Karpas-422 (cell line): ENCODE measurements around the gene CHSY3. TPM values are rescaled to one million over a fixed set of nuclear protein-coding genes. Genes with fewer than 3 reads are reported as not detected.

Experiments
- DNase-seq: peaks from one replicate; pipeline ENCODE4 v3.0.0-alpha.2; 2015
- H2AFZ ChIP-seq: fragments of 200-600 bp; sonication (generic); 2 replicates; pipeline ENCODE4 v1.6.1; 2014; ENCODE audit warnings: antibody characterized with exemption, low read length, mixed read lengths
- H3K27ac ChIP-seq: fragments of 200-600 bp; sonication (generic); 2 replicates; pipeline ENCODE4 v1.5.1; 2014; ENCODE audit warnings: mild to moderate bottlenecking, low read length, moderate library complexity
- H3K27me3 ChIP-seq: fragments of 200-600 bp; sonication (generic); 2 replicates; pipeline ENCODE4 v1.6.1; 2014; ENCODE audit warnings: low read length, mixed read lengths
- H3K36me3 ChIP-seq: fragments of 200-600 bp; sonication (generic); 2 replicates; pipeline ENCODE4 v1.6.1; 2014; ENCODE audit warnings: low read length, mixed read lengths; ENCODE audit not compliant: insufficient read depth
- H3K4me1 ChIP-seq: fragments of 200-600 bp; sonication (generic); 2 replicates; pipeline ENCODE4 v1.6.1; 2014; ENCODE audit warnings: mild to moderate bottlenecking, low read length, mixed read lengths
- H3K4me2 ChIP-seq: fragments of 200-600 bp; sonication (generic); 2 replicates; pipeline ENCODE4 v1.6.1; 2014; ENCODE audit warnings: low read length, low read depth, mild to moderate bottlenecking; ENCODE audit not compliant: poor library complexity, severe bottlenecking
- H3K4me3 ChIP-seq: fragments of 200-600 bp; sonication (generic); 2 replicates; pipeline ENCODE4 v1.5.1; 2014; ENCODE audit warnings: mild to moderate bottlenecking, antibody characterized with exemption, low read length, mixed read lengths
- H3K79me2 ChIP-seq: fragments of 200-600 bp; sonication (generic); 2 replicates; pipeline ENCODE4 v1.6.1; 2014; ENCODE audit warnings: mild to moderate bottlenecking, low read length, mixed read lengths
- H3K9ac ChIP-seq: fragments of 200-600 bp; sonication (generic); 2 replicates; pipeline ENCODE4 v1.6.0; 2014; ENCODE audit warnings: low read length
- H3K9me2 ChIP-seq: fragments of 200-600 bp; sonication (generic), shearing (Covaris generic); replicated peaks from 2 replicates; pipeline ENCODE4 v1.6.0; 2014; ENCODE audit warnings: mild to moderate bottlenecking, low read length, moderate library complexity; ENCODE audit not compliant: insufficient read depth
- H3K9me3 ChIP-seq: fragments of 300-700, 200-600 bp; sonication (generic); 2 replicates; pipeline ENCODE4 v1.6.1; 2014; ENCODE audit warnings: low read length, mixed read lengths
- H4K20me1 ChIP-seq: fragments of 200-600 bp; sonication (generic); 2 replicates; pipeline ENCODE4 v1.6.1; 2014; ENCODE audit warnings: mild to moderate bottlenecking, antibody characterized with exemption, low read length, low read depth; ENCODE audit not compliant: insufficient read depth
- total RNA-seq: library from RNA; depleted of rRNA; stranded (reverse); fragments of >200 nt; shearing (Covaris generic); gene quantifications from 2 replicates; pipeline ENCODE4 v1.2.3, GENCODE V29; 2014; ENCODE audit warnings: low replicate concordance

The CHSY3 gene
- total RNA-seq, 1 experiment from 2014 or later: not detected

DNA sequence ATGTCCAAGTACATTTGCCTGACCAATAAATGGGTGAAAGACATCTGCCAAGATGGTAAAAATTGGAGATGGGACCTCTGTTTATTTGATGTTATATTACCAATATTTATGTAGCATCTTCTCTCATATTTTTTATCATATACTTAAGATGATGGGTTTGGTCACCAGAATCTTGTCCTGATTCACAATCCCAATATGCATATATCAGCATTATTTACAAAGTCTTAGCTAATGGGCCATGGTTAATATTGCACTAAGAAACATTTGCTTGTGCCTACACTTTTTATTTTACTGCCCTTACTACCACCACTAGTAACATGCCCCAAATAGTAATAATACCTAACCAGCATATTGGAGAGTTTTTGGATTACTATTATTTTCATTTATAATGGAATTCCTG is 116.7 kb downstream of the CHSY3 start:
- Histone ChIP-seq H2AFZ (no peak overlapping the region), H3K9me3 (no peaks in the 10 kb centered on the region), H3K4me2 (no peak overlapping the region), H3K79me2 (no peaks in the 10 kb centered on the region), H3K4me1 (no peaks in the 10 kb centered on the region), H3K27ac (no peak overlapping the region), H4K20me1 (no peaks in the 10 kb centered on the region), H3K4me3 (no peak overlapping the region), H3K9me2 (0 out of 2 replicates have a peak, but pooled peaks cover under 1% of the 10 kb centered on the region), H3K9ac (no peak overlapping the region), H3K27me3 (no peaks in the 10 kb centered on the region), H3K36me3 (no peaks in the 10 kb centered on the region)
- no peak for DNase-seq

DNA sequence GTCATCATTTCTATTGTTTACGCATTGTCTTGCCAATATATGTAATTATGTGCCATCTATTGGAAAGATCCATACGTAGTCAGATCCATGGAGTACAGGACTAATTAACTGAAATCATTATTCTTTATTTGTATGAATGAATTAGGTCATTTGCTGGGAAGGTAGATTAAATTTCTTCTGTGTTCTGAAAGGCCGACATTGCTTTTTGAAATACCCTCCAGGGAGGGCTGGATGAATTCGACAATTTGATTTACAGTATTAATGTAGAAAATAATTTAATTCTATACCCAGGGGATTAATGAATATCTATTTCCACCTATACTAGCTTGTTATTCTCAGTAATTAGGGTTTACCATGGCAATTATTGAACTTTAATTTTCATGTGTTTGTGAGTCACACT is 117.6 kb downstream of the CHSY3 start:
- H3K4me1 ChIP-seq: no peaks in the 10 kb centered on the region
- no peaks in the 10 kb centered on the region for H3K9me2 ChIP-seq
- H3K9me3 ChIP-seq: no peaks in the 10 kb centered on the region
- no peak overlapping the region for H2AFZ ChIP-seq
- H3K9ac ChIP-seq: no peak overlapping the region
- no peaks in the 10 kb centered on the region for H3K79me2 ChIP-seq
- no peaks in the 10 kb centered on the region for H3K36me3 ChIP-seq
- no peak overlapping the region for H3K4me3 ChIP-seq
- no peak overlapping the region for H3K27ac ChIP-seq
- no peaks in the 10 kb centered on the region for H3K27me3 ChIP-seq
- peak; percentile 6 for DNase-seq
- H3K4me2 ChIP-seq: no peak overlapping the region
- no peaks in the 10 kb centered on the region for H4K20me1 ChIP-seq

DNA sequence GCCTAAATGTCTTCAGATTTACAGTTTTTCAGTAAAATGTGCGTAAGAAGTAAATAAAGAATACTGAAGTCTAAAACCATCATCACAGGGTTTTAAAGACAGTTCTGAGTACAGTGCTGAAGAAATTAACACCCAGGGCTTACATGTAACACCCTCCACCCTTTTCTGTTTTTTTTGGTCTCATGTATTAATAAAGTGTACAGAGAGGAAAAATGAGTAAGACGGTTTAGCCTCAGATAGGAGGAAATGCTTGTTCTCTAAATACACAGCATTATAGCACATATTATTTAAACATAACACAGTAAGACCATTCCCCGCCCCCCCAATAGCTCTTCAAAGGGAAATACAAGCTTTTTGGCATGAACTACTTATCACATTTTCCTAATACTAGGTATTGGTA is 119.3 kb downstream of the CHSY3 start:
- H3K79me2 ChIP-seq: no peaks in the 10 kb centered on the region
- no peak overlapping the region for H3K4me3 ChIP-seq
- DNase-seq: no peak
- no peaks in the 10 kb centered on the region for H3K27me3 ChIP-seq
- no peaks in the 10 kb centered on the region for H3K4me1 ChIP-seq
- no peak overlapping the region for H2AFZ ChIP-seq
- H3K27ac ChIP-seq: no peak overlapping the region
- H3K9me2 ChIP-seq: no peaks in the 10 kb centered on the region
- H3K9me3 ChIP-seq: no peaks in the 10 kb centered on the region
- H3K9ac ChIP-seq: no peak overlapping the region
- H3K4me2 ChIP-seq: no peak overlapping the region
- no peaks in the 10 kb centered on the region for H3K36me3 ChIP-seq
- no peaks in the 10 kb centered on the region for H4K20me1 ChIP-seq

DNA sequence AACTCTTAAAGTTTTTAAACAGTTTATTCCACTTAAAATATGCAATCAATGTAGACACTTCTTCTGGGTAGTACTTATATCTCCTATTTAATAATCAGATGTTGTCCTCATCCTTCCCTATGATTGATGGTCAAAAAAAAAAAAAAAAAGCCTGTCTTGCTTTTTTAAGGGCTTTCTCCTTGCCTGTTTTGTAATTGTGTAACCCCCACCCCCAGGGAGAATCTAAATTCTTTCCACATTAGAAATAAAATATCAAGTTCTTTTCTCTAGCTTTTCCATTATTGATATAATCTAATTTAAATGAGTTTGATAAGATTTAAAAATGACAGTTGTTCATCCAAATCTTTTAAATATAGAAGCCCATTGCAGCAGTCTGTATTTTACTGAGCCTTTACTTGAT is 119.7 kb downstream of the CHSY3 start:
- Histone ChIP-seq H3K9ac (no peak overlapping the region), H3K4me3 (no peak overlapping the region), H3K79me2 (no peaks in the 10 kb centered on the region), H3K27me3 (no peaks in the 10 kb centered on the region), H2AFZ (no peak overlapping the region), H3K9me3 (no peaks in the 10 kb centered on the region), H3K36me3 (no peaks in the 10 kb centered on the region), H3K27ac (no peak overlapping the region), H4K20me1 (no peaks in the 10 kb centered on the region), H3K4me1 (no peaks in the 10 kb centered on the region), H3K4me2 (no peak overlapping the region), H3K9me2 (no peaks in the 10 kb centered on the region)
- no peak for DNase-seq

DNA sequence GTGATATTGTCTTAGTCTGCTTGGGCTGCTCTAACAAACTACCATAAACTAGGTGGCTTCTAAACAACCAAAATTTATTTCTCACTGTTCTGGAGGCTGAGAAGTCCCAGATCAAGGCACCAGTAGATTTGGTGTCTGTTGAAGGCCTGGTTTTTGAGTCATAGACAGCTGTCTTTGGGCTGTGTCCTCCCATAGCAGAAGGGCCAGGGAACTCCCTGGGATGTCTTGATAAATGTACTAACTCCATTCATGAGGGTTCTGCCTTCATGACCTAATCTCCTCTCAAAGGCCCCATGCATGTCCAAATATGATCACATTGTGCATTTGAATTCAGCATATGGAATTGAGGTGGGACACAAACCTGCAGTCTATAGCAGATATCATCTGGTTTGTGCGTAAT is 121.2 kb downstream of the CHSY3 start:
- Histone ChIP-seq H3K4me1 (no peaks in the 10 kb centered on the region), H3K9me2 (no peaks in the 10 kb centered on the region), H3K27me3 (no peaks in the 10 kb centered on the region), H2AFZ (no peak overlapping the region), H3K4me3 (no peak overlapping the region), H3K27ac (no peak overlapping the region), H3K9me3 (no peaks in the 10 kb centered on the region), H3K9ac (no peak overlapping the region), H3K4me2 (no peak overlapping the region), H3K36me3 (no peaks in the 10 kb centered on the region), H3K79me2 (no peaks in the 10 kb centered on the region), H4K20me1 (no peaks in the 10 kb centered on the region)
- DNase-seq: peak; percentile 26

DNA sequence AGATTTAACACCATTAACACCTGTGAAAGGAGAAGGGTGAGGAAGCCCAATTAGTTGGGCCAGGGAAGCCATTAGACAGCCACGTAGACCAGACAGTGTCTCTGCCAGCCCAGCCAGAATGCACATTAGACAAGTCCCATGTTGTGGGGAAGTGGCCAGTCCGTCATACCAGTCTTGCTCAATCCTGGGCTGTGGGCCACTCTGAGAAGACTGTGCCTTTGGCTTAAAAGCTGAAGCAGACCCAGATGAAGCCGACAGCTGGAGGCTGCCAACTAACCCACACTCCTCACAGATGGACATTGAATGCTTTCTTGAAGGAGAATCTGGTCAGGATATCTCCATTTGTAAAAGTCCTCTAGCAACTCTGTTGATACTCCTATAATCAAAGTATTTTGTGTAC is 128.5 kb downstream of the CHSY3 start:
- no peaks in the 10 kb centered on the region for H3K9me3 ChIP-seq
- H3K27ac ChIP-seq: no peak overlapping the region
- no peak overlapping the region for H2AFZ ChIP-seq
- no peaks in the 10 kb centered on the region for H3K9me2 ChIP-seq
- no peaks in the 10 kb centered on the region for H3K27me3 ChIP-seq
- no peaks in the 10 kb centered on the region for H3K79me2 ChIP-seq
- no peak overlapping the region for H3K9ac ChIP-seq
- no peaks in the 10 kb centered on the region for H3K4me1 ChIP-seq
- no peak overlapping the region for H3K4me2 ChIP-seq
- no peak for DNase-seq
- no peak overlapping the region for H3K4me3 ChIP-seq
- H3K36me3 ChIP-seq: no peaks in the 10 kb centered on the region
- H4K20me1 ChIP-seq: no peaks in the 10 kb centered on the region

DNA sequence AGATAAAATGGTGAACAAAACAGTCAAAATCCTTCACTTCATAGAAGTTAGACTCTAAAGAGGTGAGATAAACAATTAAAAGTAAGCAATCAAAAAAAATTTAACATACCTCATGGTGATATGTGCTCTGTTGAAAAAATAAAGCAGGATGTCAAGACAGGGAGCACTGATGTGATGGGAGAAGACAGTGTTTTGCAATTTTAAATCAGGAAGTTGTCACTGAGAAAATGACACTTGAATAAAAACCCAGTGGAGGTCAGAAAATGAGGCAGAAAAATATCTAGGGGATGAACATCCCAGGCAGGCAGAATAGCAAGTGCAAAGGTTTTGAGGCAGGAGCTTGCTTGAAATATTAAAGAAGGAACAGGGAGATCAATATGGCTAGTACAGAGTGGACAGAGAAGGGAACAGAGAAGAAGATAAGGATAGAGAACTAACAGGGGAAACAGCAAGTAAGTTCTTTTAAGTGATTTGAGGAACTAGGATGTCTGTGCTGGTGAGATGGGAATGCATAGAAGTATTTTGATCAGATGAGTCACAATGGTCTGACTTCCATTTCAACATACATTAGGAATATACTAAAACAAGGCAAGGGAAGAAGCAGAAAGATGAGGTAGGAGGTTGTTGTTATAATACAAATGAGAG is 130.4 kb downstream of the CHSY3 start:
- Histone ChIP-seq H3K4me2 (no peak overlapping the region), H2AFZ (no peak overlapping the region), H3K79me2 (no peaks in the 10 kb centered on the region), H3K9me3 (no peaks in the 10 kb centered on the region), H3K27me3 (no peaks in the 10 kb centered on the region), H3K27ac (no peak overlapping the region), H3K9me2 (no peaks in the 10 kb centered on the region), H3K4me1 (no peaks in the 10 kb centered on the region), H3K9ac (no peak overlapping the region), H3K36me3 (no peaks in the 10 kb centered on the region), H4K20me1 (no peaks in the 10 kb centered on the region), H3K4me3 (no peak overlapping the region)
- no peak for DNase-seq

DNA sequence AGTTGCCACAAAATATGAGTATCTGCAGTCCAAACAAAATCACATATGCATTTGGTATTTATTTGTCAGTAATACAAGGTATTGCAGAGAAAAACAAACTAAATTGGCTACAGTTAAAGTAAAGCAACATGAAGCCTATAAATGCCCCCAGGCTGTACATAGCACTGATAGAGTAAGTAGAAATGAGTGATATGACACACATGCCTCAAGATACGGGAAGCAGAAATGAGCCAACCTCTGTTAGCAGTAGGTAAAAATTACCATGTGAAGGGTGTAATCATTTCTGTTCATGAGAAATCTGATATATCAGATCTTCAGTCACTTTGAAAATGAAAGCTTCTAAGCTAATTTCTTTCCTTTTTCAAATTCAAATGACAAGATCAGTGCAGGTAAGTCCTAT is 131.1 kb downstream of the CHSY3 start:
- Histone ChIP-seq H4K20me1 (no peaks in the 10 kb centered on the region), H3K4me1 (no peaks in the 10 kb centered on the region), H3K27ac (no peak overlapping the region), H3K9me2 (no peaks in the 10 kb centered on the region), H3K4me2 (no peak overlapping the region), H3K79me2 (no peaks in the 10 kb centered on the region), H3K9ac (no peak overlapping the region), H2AFZ (no peak overlapping the region), H3K36me3 (no peaks in the 10 kb centered on the region), H3K4me3 (no peak overlapping the region), H3K9me3 (no peaks in the 10 kb centered on the region), H3K27me3 (no peaks in the 10 kb centered on the region)
- no peak for DNase-seq

DNA sequence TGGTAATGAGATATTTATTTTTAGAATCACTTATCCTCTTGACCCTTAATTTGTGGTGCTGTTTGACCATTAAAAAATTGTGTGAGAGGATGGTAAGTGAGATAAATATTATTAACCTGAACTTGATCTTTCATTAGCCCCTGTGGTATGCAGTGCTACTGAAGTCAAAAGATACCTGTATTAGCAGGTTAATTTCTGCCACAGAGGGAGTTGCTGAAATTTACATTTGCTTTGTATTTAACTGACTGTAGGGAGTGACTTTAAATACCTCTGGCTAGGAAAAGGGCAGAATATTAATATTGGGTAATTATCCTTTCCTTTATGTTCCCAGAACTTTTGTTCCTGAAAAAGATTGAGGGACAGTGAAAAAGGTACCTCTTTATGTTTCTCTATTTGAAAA is 133.6 kb downstream of the CHSY3 start:
- DNase-seq: no peak
- no peak overlapping the region for H2AFZ ChIP-seq
- H3K9me2 ChIP-seq: no peaks in the 10 kb centered on the region
- H3K9me3 ChIP-seq: no peaks in the 10 kb centered on the region
- H3K79me2 ChIP-seq: no peaks in the 10 kb centered on the region
- no peaks in the 10 kb centered on the region for H4K20me1 ChIP-seq
- H3K36me3 ChIP-seq: no peaks in the 10 kb centered on the region
- no peak overlapping the region for H3K9ac ChIP-seq
- H3K4me2 ChIP-seq: no peak overlapping the region
- no peak overlapping the region for H3K27ac ChIP-seq
- no peaks in the 10 kb centered on the region for H3K4me1 ChIP-seq
- no peak overlapping the region for H3K4me3 ChIP-seq
- no peaks in the 10 kb centered on the region for H3K27me3 ChIP-seq
